ENCODE results near the gene WIPF1.

The WIPF1 gene

GRCh38 chr2:174607584-174607983 is 10.0 kb upstream of the WIPF1 start:
- TF ChIP-seq POLR2AphosphoS5 (IDR thresholded peaks at IDR 0.05; ENCODE audit: low read depth, low read length), result no peak

- TF ChIP-seq SIN3A (IDR thresholded peaks at IDR 0.05; ENCODE audit: borderline replicate concordance, insufficient read depth, low read length) (no peak), REST (IDR thresholded peaks at IDR 0.05; ENCODE audit: insufficient read depth in 1 of 2, low read depth in 2 of 2, low read length in 2 of 2) (no peak), TAF1 (IDR thresholded peaks at IDR 0.05; ENCODE audit: borderline replicate concordance, insufficient read depth, low read length) (no peak), POLR2AphosphoS5 (IDR thresholded peaks at IDR 0.05; ENCODE audit: low read depth, low read length) (no peak), FOXP2 (optimal IDR thresholded peaks at IDR 0.05; ENCODE audit: borderline replicate concordance, extremely low read depth, extremely low read length, insufficient read depth) (no peak)
Observed at GRCh38 chr2:174606336-174606735, 8.7 kb upstream of the WIPF1 start.

GRCh38 chr2:174605687-174606086 is 8.1 kb upstream of the WIPF1 start:
- TF ChIP-seq REST (IDR thresholded peaks at IDR 0.05; ENCODE audit: insufficient read depth in 1 of 2, low read depth in 2 of 2, low read length in 2 of 2) (no peak), FOXP2 (optimal IDR thresholded peaks at IDR 0.05; ENCODE audit: borderline replicate concordance, extremely low read depth, extremely low read length, insufficient read depth) (no peak), TAF1 (IDR thresholded peaks at IDR 0.05; ENCODE audit: borderline replicate concordance, insufficient read depth, low read length) (no peak), SIN3A (IDR thresholded peaks at IDR 0.05; ENCODE audit: borderline replicate concordance, insufficient read depth, low read length) (no peak), POLR2AphosphoS5 (IDR thresholded peaks at IDR 0.05; ENCODE audit: low read depth, low read length) (no peak)

GRCh38 chr2:174603280-174603679 is 5.7 kb upstream of the WIPF1 start:
- no peak for TF ChIP-seq REST (IDR thresholded peaks at IDR 0.05; ENCODE audit: insufficient read depth in 1 of 2, low read depth in 2 of 2, low read length in 2 of 2)

- no peak for TF ChIP-seq SIN3A (IDR thresholded peaks at IDR 0.05; ENCODE audit: borderline replicate concordance, insufficient read depth, low read length)
- TF ChIP-seq POLR2AphosphoS5 (IDR thresholded peaks at IDR 0.05; ENCODE audit: low read depth, low read length), result no peak
- no peak for TF ChIP-seq FOXP2 (optimal IDR thresholded peaks at IDR 0.05; ENCODE audit: borderline replicate concordance, extremely low read depth, extremely low read length, insufficient read depth)
- no peak for TF ChIP-seq TAF1 (IDR thresholded peaks at IDR 0.05; ENCODE audit: borderline replicate concordance, insufficient read depth, low read length)
- TF ChIP-seq REST (IDR thresholded peaks at IDR 0.05; ENCODE audit: insufficient read depth in 1 of 2, low read depth in 2 of 2, low read length in 2 of 2), result no peak
Observed at GRCh38 chr2:174602745-174603144, 5.1 kb upstream of the WIPF1 start.

All from PFSK-1 (cell line).